HepG2 (cell line): ENCODE measurements around the gene STK11. TPM values are rescaled to one million over a fixed set of nuclear protein-coding genes. Genes with fewer than 3 reads are reported as not detected.

ENCODE experiments used
- AGO1 ChIP-seq: fragments of 200-400 bp; formaldehyde crosslinking; IDR thresholded peaks from 2 replicates; pipeline ENCODE4 v1.6.1; 2017; ENCODE audit warnings: mild to moderate bottlenecking, low read depth, low read length, moderate library complexity; ENCODE audit not compliant: poor library complexity, severe bottlenecking
- ARID3A ChIP-seq: IDR thresholded peaks from 2 replicates; pipeline ENCODE4 v1.6.1; 2012; ENCODE audit warnings: low read depth, low read length, improper control_type of control experiment
- CBX1 ChIP-seq: IDR thresholded peaks from one replicate; pipeline ENCODE4 v1.6.1; 2016; ENCODE audit warnings: antibody characterized with exemption, low read depth
- HNRNPL ChIP-seq: fragments of 200-400 bp; formaldehyde crosslinking; IDR thresholded peaks from 2 replicates; pipeline ENCODE4 v1.6.1; 2017; ENCODE audit warnings: mild to moderate bottlenecking, low read depth, low read length
- LCORL ChIP-seq, 2 experiments: fragments of 450-650 bp in 1 of 2; sonication (generic) in 1 of 2; formaldehyde crosslinking in 1 of 2; IDR thresholded peaks; 2 replicates each; pipeline versions ENCODE4 v1.5.0 to v1.6.1; 2017 to 2020; ENCODE audit warnings: antibody characterized with exemption in 1 of 2, missing genetic modification reagents in 1 of 2
- NFE2L2 ChIP-seq: fragments of 150-350 bp; IDR thresholded peaks from 2 replicates; pipeline ENCODE4 v1.6.1; 2014; ENCODE audit warnings: low read length
- SIN3A ChIP-seq: IDR thresholded peaks from 2 replicates; pipeline ENCODE4 v1.6.1; 2011; ENCODE audit warnings: low read depth, mild to moderate bottlenecking, control low read depth, low read length, borderline replicate concordance
- SOX13 ChIP-seq, 3 experiments: fragments of 450-650 bp in 1 of 3; sonication (generic) in 1 of 3; formaldehyde crosslinking in 1 of 3; IDR thresholded peaks in 2 of 3; conservative IDR thresholded peaks in 1 of 3; 2 replicates each; pipeline versions ENCODE4 v1.5.0 to v1.6.1; 2016 to 2020; ENCODE audit warnings: antibody characterized with exemption in 1 of 3, mild to moderate bottlenecking in 1 of 3, missing compliant biosample characterization in 1 of 3, missing genetic modification reagents in 1 of 3, moderate library complexity in 1 of 3
- ZFP62 ChIP-seq: sonication (generic); formaldehyde crosslinking; IDR thresholded peaks from 2 replicates; pipeline ENCODE4 v1.4.0; 2020; ENCODE audit warnings: missing genetic modification reagents
- ZNF10 ChIP-seq: sonication (generic); formaldehyde crosslinking; IDR thresholded peaks from 2 replicates; pipeline ENCODE4 v1.4.0; 2020; ENCODE audit warnings: mild to moderate bottlenecking, low read depth, missing genetic modification reagents, borderline replicate concordance
- ZNF17 ChIP-seq: sonication (generic); formaldehyde crosslinking; IDR thresholded peaks from 2 replicates; pipeline ENCODE4 v1.5.0; 2020; ENCODE audit warnings: mild to moderate bottlenecking, missing genetic modification reagents
- ZNF3 ChIP-seq: IDR thresholded peaks from 2 replicates; pipeline ENCODE4 v1.7.0; 2017; ENCODE audit warnings: inconsistent platforms
- ZNF326 ChIP-seq: sonication (generic); formaldehyde crosslinking; IDR thresholded peaks from 2 replicates; pipeline ENCODE4 v1.4.0; 2020; ENCODE audit warnings: missing genetic modification reagents, borderline replicate concordance
- ZNF513 ChIP-seq: sonication (generic); formaldehyde crosslinking; conservative IDR thresholded peaks from 2 replicates; pipeline ENCODE4 v1.5.0; 2020; ENCODE audit warnings: missing genetic modification reagents
- ZNF556 ChIP-seq: sonication (generic); formaldehyde crosslinking; IDR thresholded peaks from 2 replicates; pipeline ENCODE4 v1.4.0; 2020; ENCODE audit warnings: mild to moderate bottlenecking, missing genetic modification reagents, borderline replicate concordance
- ZNF557 ChIP-seq: sonication (generic); formaldehyde crosslinking; IDR thresholded peaks from 2 replicates; pipeline ENCODE4 v1.4.0; 2020; ENCODE audit warnings: missing genetic modification reagents
- ZNF569 ChIP-seq: sonication (generic); formaldehyde crosslinking; IDR thresholded peaks from 2 replicates; pipeline ENCODE4 v1.5.0; 2020; ENCODE audit warnings: mild to moderate bottlenecking, missing genetic modification reagents, moderate library complexity, borderline replicate concordance
- ZNF772 ChIP-seq: sonication (generic); formaldehyde crosslinking; IDR thresholded peaks from 2 replicates; pipeline ENCODE4 v1.5.0; 2020; ENCODE audit warnings: mild to moderate bottlenecking, missing genetic modification reagents
- ZNF792 ChIP-seq: IDR thresholded peaks from 2 replicates; pipeline ENCODE4 v1.6.1; 2016
- polyA plus RNA-seq, 8 experiments: library from polyadenylated mRNA; depleted of rRNA in 3 of 8; stranded (reverse) in 7 of 8; unstranded in 1 of 8; fragments of >200 nt; fragmentation: Illumina TruSeq in 4 of 8; extraction: Trizol in 4 of 8; gene quantifications; 2 replicates each; pipeline versions ENCODE4 v1.2.1 to v1.2.3, GENCODE V29; 2011 to 2016; ENCODE audit warnings: low read depth in 4 of 8, missing spikeins in 1 of 8, mixed read lengths in 1 of 8; ENCODE audit not compliant: insufficient read depth in 1 of 8
- total RNA-seq, 5 experiments: library from RNA; depleted of rRNA; stranded (reverse); fragments of >200 nt; fragmentation: Illumina TruSeq; extraction: Trizol; gene quantifications; 2 replicates each; pipeline ENCODE4 v1.2.3, GENCODE V29; 2016; ENCODE audit warnings: low read depth in 1 of 5
- TF ChIP-seq, protein P1 (sequence below): sonication (generic); formaldehyde crosslinking; IDR thresholded peaks from 2 replicates; pipeline ENCODE4 v1.5.0; 2020; ENCODE audit warnings: missing genetic modification reagents, mild to moderate bottlenecking, borderline replicate concordance
- TF ChIP-seq, protein P2 (sequence below): sonication (generic); formaldehyde crosslinking; IDR thresholded peaks from 2 replicates; pipeline ENCODE4 v1.4.0; 2020; ENCODE audit warnings: missing genetic modification reagents, borderline replicate concordance

STK11 gene
- total and polyA plus RNA-seq, 2 of the 13 experiments (the other 11 are each of a cell fraction or from before 2014, with no cell fraction given) = 27.5 to 43.6 TPM

DNA sequence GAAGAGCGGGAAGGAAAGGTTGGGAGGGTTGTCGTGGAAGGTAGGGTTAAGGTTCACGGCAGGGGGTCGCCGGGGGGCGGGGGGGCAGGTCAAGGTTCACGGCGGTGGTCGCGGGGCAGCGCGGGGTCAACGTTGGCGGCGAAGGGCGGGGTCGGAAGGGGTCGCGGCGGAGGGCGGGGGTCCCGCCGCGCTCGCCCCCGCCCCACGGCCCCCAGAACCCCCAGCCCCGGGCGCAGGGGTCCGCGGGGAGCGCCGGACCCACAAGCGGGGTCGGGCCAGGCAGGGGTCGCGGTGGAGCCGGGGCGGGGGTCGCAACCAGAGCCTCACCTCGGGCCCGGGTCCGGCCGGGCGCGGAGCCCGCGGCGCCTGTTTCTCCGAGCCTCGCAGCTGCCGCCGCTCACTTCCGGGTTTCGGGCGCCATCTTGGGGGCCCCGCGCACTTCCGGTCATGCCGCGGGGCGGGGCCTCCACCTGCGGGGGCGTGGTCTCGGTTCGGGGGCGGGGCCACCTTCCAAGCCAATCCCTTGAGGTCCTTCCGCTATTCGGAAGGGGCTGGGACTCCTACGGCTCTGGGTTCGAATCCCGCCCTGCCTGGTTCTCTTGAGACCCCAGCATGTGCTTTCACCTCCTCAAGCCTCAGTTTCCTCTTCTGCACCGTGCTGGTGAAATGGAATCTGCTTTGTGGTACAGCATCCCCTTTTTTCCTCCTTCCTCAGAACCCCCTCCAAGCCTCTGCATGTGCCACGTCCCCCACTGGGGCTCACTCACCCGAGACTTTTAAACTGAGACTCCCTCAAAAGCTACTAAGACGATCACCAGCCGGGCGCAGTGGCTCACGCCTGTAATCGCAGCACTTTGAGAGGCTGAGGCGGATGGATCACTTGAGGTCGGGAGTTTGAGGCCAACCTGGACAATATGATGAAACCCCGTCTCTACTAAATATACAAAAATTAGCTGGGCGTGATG, 31.5 kb upstream of the STK11 start, which contains the start of gene SBNO2 (continued):
- TF ChIP-seq ZNF3 (CRISPR knock-in tag) = no peak
- 0 out of 2 replicates have a peak, but pooled peaks have one; percentile 35 for TF ChIP-seq ZNF792
- no peak for TF ChIP-seq LCORL (IDR thresholded peaks at IDR 0.05)
- TF ChIP-seq LCORL (CRISPR knock-in tag; IDR thresholded peaks at IDR 0.05) = no peak
- TF ChIP-seq HNRNPL = no peak
- TF ChIP-seq ZFP62 (CRISPR knock-in tag) = no peak
- no peak for TF ChIP-seq ZNF569 (CRISPR knock-in tag)
- no peak for TF ChIP-seq ZNF556
- no peak for TF ChIP-seq ZNF10 (CRISPR knock-in tag)
- peak; percentile 81 for TF ChIP-seq CBX1
- no peak for TF ChIP-seq SOX13 (IDR thresholded peaks at IDR 0.05)
- TF ChIP-seq SOX13 (CRISPR knock-in tag; conservative IDR thresholded peaks at IDR 0.05 in 1 of 2, IDR thresholded peaks at IDR 0.05 in 1 of 2) = no peak
- no peak for TF ChIP-seq ARID3A
- peak; percentile 40 for TF ChIP-seq AGO1
- TF ChIP-seq NFE2L2 = no peak
- 0 out of 2 replicates have a peak, but pooled peaks have one; percentile 21 for TF ChIP-seq ZNF557
- no peak for TF ChIP-seq ZNF772 (CRISPR knock-in tag)
- TF ChIP-seq, protein P1, sequence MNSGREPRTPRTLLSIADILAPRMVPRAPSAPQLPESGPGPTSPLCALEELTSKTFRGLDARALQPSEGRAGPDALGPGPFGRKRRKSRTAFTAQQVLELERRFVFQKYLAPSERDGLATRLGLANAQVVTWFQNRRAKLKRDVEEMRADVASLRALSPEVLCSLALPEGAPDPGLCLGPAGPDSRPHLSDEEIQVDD = no peak
- TF ChIP-seq ZNF17 (CRISPR knock-in tag) = no peak
- TF ChIP-seq, protein P2, sequence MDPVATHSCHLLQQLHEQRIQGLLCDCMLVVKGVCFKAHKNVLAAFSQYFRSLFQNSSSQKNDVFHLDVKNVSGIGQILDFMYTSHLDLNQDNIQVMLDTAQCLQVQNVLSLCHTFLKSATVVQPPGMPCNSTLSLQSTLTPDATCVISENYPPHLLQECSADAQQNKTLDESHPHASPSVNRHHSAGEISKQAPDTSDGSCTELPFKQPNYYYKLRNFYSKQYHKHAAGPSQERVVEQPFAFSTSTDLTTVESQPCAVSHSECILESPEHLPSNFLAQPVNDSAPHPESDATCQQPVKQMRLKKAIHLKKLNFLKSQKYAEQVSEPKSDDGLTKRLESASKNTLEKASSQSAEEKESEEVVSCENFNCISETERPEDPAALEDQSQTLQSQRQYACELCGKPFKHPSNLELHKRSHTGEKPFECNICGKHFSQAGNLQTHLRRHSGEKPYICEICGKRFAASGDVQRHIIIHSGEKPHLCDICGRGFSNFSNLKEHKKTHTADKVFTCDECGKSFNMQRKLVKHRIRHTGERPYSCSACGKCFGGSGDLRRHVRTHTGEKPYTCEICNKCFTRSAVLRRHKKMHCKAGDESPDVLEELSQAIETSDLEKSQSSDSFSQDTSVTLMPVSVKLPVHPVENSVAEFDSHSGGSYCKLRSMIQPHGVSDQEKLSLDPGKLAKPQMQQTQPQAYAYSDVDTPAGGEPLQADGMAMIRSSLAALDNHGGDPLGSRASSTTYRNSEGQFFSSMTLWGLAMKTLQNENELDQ (CRISPR knock-in tag) = no peak
- no peak for TF ChIP-seq ZNF326 (CRISPR knock-in tag)
- peak; percentile 82 for TF ChIP-seq SIN3A
- TF ChIP-seq ZNF513 (CRISPR knock-in tag) = no peak
